AG09319 (cell line): ENCODE data around the gene TMEM115.

Experiments used
- DNase-seq: peaks from one replicate; pipeline ENCODE4 v3.0.0-alpha.2; 2010; ENCODE audit warnings: low read depth; ENCODE audit errors: extremely low read depth
- TF ChIP-seq, protein P1 (sequence below): IDR thresholded peaks from 2 replicates; pipeline ENCODE4 v1.5.1; 2011; ENCODE audit warnings: low read depth, mild to moderate bottlenecking, inconsistent platforms, low read length, moderate library complexity

TMEM115 gene

GRCh38 chr3:50370594-50370993, 11.3 kb upstream of the TMEM115 start:
- TF ChIP-seq, protein P1, sequence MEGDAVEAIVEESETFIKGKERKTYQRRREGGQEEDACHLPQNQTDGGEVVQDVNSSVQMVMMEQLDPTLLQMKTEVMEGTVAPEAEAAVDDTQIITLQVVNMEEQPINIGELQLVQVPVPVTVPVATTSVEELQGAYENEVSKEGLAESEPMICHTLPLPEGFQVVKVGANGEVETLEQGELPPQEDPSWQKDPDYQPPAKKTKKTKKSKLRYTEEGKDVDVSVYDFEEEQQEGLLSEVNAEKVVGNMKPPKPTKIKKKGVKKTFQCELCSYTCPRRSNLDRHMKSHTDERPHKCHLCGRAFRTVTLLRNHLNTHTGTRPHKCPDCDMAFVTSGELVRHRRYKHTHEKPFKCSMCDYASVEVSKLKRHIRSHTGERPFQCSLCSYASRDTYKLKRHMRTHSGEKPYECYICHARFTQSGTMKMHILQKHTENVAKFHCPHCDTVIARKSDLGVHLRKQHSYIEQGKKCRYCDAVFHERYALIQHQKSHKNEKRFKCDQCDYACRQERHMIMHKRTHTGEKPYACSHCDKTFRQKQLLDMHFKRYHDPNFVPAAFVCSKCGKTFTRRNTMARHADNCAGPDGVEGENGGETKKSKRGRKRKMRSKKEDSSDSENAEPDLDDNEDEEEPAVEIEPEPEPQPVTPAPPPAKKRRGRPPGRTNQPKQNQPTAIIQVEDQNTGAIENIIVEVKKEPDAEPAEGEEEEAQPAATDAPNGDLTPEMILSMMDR = peak; percentile 3; the same call in 1 of the 2 replicates
- no peak for DNase-seq

- TF ChIP-seq, protein P1 = no peak
- DNase-seq = no peak
Observed at GRCh38 chr3:50369012-50369670, 9.8 kb upstream of the TMEM115 start.

GRCh38 chr3:50365842-50366220, 6.5 kb upstream of the TMEM115 start:
- TF ChIP-seq, protein P1 = no peak
- no peak for DNase-seq

DNA sequence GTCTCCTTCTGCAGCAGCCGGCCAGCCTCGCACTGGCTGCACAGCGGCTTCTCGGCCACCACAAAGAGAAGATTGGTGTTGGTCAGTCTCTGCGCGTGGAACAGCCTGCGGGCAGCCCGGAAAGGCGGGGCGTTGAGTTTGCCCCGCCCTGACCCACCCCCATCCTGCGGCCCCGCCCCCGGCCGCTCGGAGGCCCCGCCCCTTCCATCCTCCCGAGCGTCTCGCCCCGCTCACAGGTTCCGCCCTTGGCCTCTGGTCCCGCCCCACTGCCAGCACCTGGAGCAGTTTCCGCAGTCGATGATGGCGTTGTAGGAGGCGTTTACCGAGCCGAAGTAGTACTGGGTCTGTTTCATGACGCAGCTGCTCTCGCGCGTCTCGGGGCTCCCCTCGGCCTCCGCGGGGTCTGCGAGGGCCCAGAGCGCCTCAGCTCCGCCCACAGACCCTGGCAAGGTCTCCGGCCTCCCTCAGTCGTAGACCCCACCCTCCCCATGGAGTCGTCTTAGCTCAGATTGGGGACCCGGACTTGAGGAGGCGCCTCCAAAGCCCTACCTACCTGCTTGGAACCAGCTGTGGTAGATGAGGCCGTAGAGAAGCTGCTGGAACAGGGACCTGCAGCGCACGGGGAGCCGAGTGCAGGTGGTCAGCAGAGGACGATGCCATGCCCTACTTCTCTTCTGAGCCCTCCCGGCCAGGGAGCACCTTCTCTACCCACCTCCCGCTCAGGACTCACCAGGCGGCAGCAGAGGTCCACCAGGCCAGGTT, 5.9 kb upstream of the TMEM115 start:
- DNase-seq = no peak
- TF ChIP-seq, protein P1 = no peak

- DNase-seq = no peak
- TF ChIP-seq, protein P1 = no peak
Observed at GRCh38 chr3:50364573-50365079, 5.3 kb upstream of the TMEM115 start.

DNA sequence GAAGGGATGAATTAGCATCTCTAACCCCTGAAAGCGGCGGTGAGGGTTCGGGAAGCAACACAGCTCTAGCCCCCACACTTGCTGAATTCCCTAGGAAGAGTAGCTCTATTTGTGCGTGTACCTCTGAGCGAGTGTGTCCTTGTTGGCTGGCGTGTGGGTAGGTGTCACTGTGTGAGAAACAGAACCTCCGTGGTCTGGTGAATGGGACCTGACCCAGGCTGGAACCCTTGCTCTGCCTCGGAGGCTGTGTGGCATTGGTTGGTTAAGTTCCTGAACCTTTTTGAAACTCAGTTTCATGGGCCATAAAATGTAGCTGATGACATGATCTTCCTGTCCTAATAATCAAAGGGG, 414 bp upstream of the TMEM115 start:
- DNase-seq = no peak
- TF ChIP-seq, protein P1 = no peak

DNA sequence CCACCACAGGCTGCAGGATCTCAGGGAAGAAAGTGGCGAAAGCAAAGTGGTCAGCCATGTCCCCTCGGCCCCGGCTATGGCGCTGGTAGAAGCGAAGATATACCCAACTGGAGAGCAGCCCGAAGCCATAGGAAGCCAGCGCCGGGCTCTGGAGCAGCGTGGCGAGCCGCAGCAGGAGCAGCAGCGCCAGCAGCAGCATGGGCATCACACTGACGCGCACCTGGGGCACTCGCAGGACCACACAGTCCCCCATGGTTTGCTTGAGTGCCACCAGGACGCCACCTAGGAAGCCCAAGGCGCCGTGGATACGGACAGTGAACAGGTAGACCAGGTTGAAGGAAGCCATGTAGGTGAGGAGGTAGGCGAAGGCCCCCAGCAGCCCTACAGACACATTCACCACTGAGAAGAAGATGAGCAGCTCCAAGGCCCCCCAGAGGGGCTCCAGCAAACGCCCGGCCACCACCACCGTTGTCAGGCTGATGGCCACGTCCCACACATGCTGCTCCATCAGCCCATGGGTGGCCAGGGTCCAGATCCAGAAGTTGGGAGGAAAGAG, 888 bp downstream of the TMEM115 start:
- DNase-seq = no peak
- TF ChIP-seq, protein P1 = no peak
